Measurements from ENCODE around the gene PHLDA1. TPM values are rescaled to one million over a fixed set of nuclear protein-coding genes. Genes with fewer than 3 reads are reported as not detected.
A peak's percentile ranks its signal among the peaks of the same experiment; 100 is the strongest.
"Not testable (repeated sequence)": the region's sequence is repeated elsewhere in the genome, so short reads cannot be mapped to it uniquely, and the experiment has no call there.

PHLDA1 gene
- total RNA-seq, 2 donors from 2014 or later, result 19.9 to 33.6 TPM

- no peak overlapping the region for H3K27ac Mint-ChIP-seq
These were observed 45.4 kb downstream of the PHLDA1 start for GRCh38 chr12:75986001-75986746.

GRCh38 chr12:75985566-75985965 is 46.0 kb downstream of the PHLDA1 start:
- H3K36me3 Mint-ChIP-seq (ENCODE audit: insufficient read depth in 2 of 2), result peaks cover 2 to 15% of the 10 kb centered on the region in 2 donors

More at GRCh38 chr12:75986001-75986746, 45.4 kb downstream of the PHLDA1 start:
- DNase-seq (no peak), ATAC-seq (replicated peaks in 1 of 2) (no peak)
- peaks cover 7% of the 10 kb centered on the region for H3K27me3 Mint-ChIP-seq (ENCODE audit: low read depth)
- H3K36me3 Mint-ChIP-seq (ENCODE audit: insufficient read depth in 2 of 2), result peaks cover 2 to 15% of the 10 kb centered on the region in 2 donors
- no peak overlapping the region for H3K4me3 Mint-ChIP-seq
- H3K9me3 Mint-ChIP-seq, result peaks cover 2 to 6% of the 10 kb centered on the region in 2 donors
- peaks cover 42% of the 10 kb centered on the region for H3K4me1 Mint-ChIP-seq (ENCODE audit: low read depth)

GRCh38 chr12:75984577-75985182 is 46.9 kb downstream of the PHLDA1 start:
- peaks cover 7% of the 10 kb centered on the region for H3K27me3 Mint-ChIP-seq (ENCODE audit: low read depth)
- H3K9me3 Mint-ChIP-seq, result peaks cover 2 to 6% of the 10 kb centered on the region in 2 donors
- peak overlapping the region in 1 of 2 donors; percentile 13 for H3K4me3 Mint-ChIP-seq
- no peak overlapping the region for H3K27ac Mint-ChIP-seq
- peaks cover 2 to 12% of the 10 kb centered on the region in 2 donors for H3K36me3 Mint-ChIP-seq (ENCODE audit: insufficient read depth in 2 of 2)
- H3K4me1 Mint-ChIP-seq (ENCODE audit: low read depth), result peaks cover 52% of the 10 kb centered on the region
- no peak for DNase-seq
- ATAC-seq (replicated peaks in 1 of 2), result peak; percentile 37 to 47

More at GRCh38 chr12:75985566-75985965, 46.0 kb downstream of the PHLDA1 start:
- DNase-seq (no peak), ATAC-seq (replicated peaks in 1 of 2) (no peak)
- H3K4me1 Mint-ChIP-seq (ENCODE audit: low read depth), result peaks cover 45% of the 10 kb centered on the region
- peaks cover 7% of the 10 kb centered on the region for H3K27me3 Mint-ChIP-seq (ENCODE audit: low read depth)
- H3K9me3 Mint-ChIP-seq, result peaks cover 2 to 6% of the 10 kb centered on the region in 2 donors
- no peak overlapping the region for H3K4me3 Mint-ChIP-seq
- no peak overlapping the region for H3K27ac Mint-ChIP-seq

- not testable (repeated sequence) for ATAC-seq (replicated peaks in 1 of 2); H3K4me3 Mint-ChIP-seq; H3K27ac Mint-ChIP-seq; H3K27me3 Mint-ChIP-seq (ENCODE audit: low read depth); H3K9me3 Mint-ChIP-seq; H3K36me3 Mint-ChIP-seq (ENCODE audit: insufficient read depth in 2 of 2); DNase-seq
- H3K4me1 Mint-ChIP-seq (ENCODE audit: low read depth), result peaks cover 61% of the 10 kb centered on the region
These were observed 47.7 kb downstream of the PHLDA1 start for GRCh38 chr12:75983851-75984250.

GRCh38 chr12:75982979-75983660 is 48.5 kb downstream of the PHLDA1 start:
- Mint-ChIP-seq H3K27me3 (ENCODE audit: low read depth) (no peaks in the 10 kb centered on the region), H3K4me1 (ENCODE audit: low read depth) (peaks cover 68% of the 10 kb centered on the region), H3K27ac (no peak overlapping the region), H3K9me3 (no peaks in the 10 kb centered on the region), H3K4me3 (no peak overlapping the region), H3K36me3 (ENCODE audit: insufficient read depth in 2 of 2) (peaks cover 0 to 2% of the 10 kb centered on the region in 2 donors)
- ATAC-seq (replicated peaks in 1 of 2) (no peak), DNase-seq (no peak)

GRCh38 chr12:75982169-75982564 is 49.4 kb downstream of the PHLDA1 start:
- peak overlapping the region in 1 of 2 donors; percentile 5 for H3K4me3 Mint-ChIP-seq
- H3K36me3 Mint-ChIP-seq (ENCODE audit: insufficient read depth in 2 of 2), result no peaks in the 10 kb centered on the region
- no peak for ATAC-seq (replicated peaks in 1 of 2)

GRCh38 chr12:75981247-75982168 is 50.1 kb downstream of the PHLDA1 start:
- H3K9me3 Mint-ChIP-seq, result no peaks in the 10 kb centered on the region
- H3K27me3 Mint-ChIP-seq (ENCODE audit: low read depth), result no peaks in the 10 kb centered on the region
- no peak overlapping the region for H3K4me3 Mint-ChIP-seq
- peaks cover 84% of the 10 kb centered on the region for H3K4me1 Mint-ChIP-seq (ENCODE audit: low read depth)
- ATAC-seq (replicated peaks in 1 of 2) (no peak), DNase-seq (no peak)
- H3K36me3 Mint-ChIP-seq (ENCODE audit: insufficient read depth in 2 of 2), result no peaks in the 10 kb centered on the region
- no peak overlapping the region for H3K27ac Mint-ChIP-seq

More at GRCh38 chr12:75982169-75982564, 49.4 kb downstream of the PHLDA1 start:
- DNase-seq, result no peak
- H3K4me1 Mint-ChIP-seq (ENCODE audit: low read depth), result peaks cover 78% of the 10 kb centered on the region
- H3K27ac Mint-ChIP-seq, result no peak overlapping the region
- H3K9me3 Mint-ChIP-seq, result no peaks in the 10 kb centered on the region
- H3K27me3 Mint-ChIP-seq (ENCODE audit: low read depth), result no peaks in the 10 kb centered on the region

GRCh38 chr12:75979181-75979580 is 52.4 kb downstream of the PHLDA1 start:
- Mint-ChIP-seq H3K4me3 (peak overlapping the region; percentile 60 to 75), H3K9me3 (no peaks in the 10 kb centered on the region), H3K4me1 (ENCODE audit: low read depth) (peaks cover 75% of the 10 kb centered on the region), H3K27ac (peak overlapping the region; percentile 77), H3K27me3 (ENCODE audit: low read depth) (no peaks in the 10 kb centered on the region), H3K36me3 (ENCODE audit: insufficient read depth in 2 of 2) (no peaks in the 10 kb centered on the region)
- peak; percentile 80 to 81 for ATAC-seq (replicated peaks in 1 of 2)
- DNase-seq, result peak; percentile 46 to 54

- Mint-ChIP-seq H3K4me3 (peak overlapping the region; percentile 60 to 75), H3K4me1 (ENCODE audit: low read depth) (peaks cover 71% of the 10 kb centered on the region), H3K27me3 (ENCODE audit: low read depth) (no peaks in the 10 kb centered on the region), H3K36me3 (ENCODE audit: insufficient read depth in 2 of 2) (no peaks in the 10 kb centered on the region), H3K9me3 (no peaks in the 10 kb centered on the region), H3K27ac (peak overlapping the region; percentile 77)
- DNase-seq (peak; percentile 33 to 50), ATAC-seq (replicated peaks in 1 of 2) (peak; percentile 57 to 71)
These were observed 52.9 kb downstream of the PHLDA1 start for GRCh38 chr12:75978677-75979076.

- peak overlapping the region; percentile 77 for H3K27ac Mint-ChIP-seq
- DNase-seq, result peak; percentile 82 to 86
These were observed 53.5 kb downstream of the PHLDA1 start for GRCh38 chr12:75977952-75978671.

GRCh38 chr12:75977590-75977951 is 54.0 kb downstream of the PHLDA1 start:
- DNase-seq (no peak), ATAC-seq (replicated peaks in 1 of 2) (peak; percentile 9 to 16)
- peak overlapping the region; percentile 60 to 75 for H3K4me3 Mint-ChIP-seq
- peaks cover 70% of the 10 kb centered on the region for H3K4me1 Mint-ChIP-seq (ENCODE audit: low read depth)
- H3K36me3 Mint-ChIP-seq (ENCODE audit: insufficient read depth in 2 of 2), result peaks cover 0 to 8% of the 10 kb centered on the region in 2 donors
- H3K27ac Mint-ChIP-seq, result peak overlapping the region; percentile 77
- no peaks in the 10 kb centered on the region for H3K27me3 Mint-ChIP-seq (ENCODE audit: low read depth)
- H3K9me3 Mint-ChIP-seq, result no peaks in the 10 kb centered on the region

More at GRCh38 chr12:75977952-75978671, 53.5 kb downstream of the PHLDA1 start:
- peak; percentile 80 to 87 for ATAC-seq (replicated peaks in 1 of 2)
- peaks cover 0 to 2% of the 10 kb centered on the region in 2 donors for H3K36me3 Mint-ChIP-seq (ENCODE audit: insufficient read depth in 2 of 2)
- no peaks in the 10 kb centered on the region for H3K27me3 Mint-ChIP-seq (ENCODE audit: low read depth)
- H3K4me1 Mint-ChIP-seq (ENCODE audit: low read depth), result peaks cover 65% of the 10 kb centered on the region
- peak overlapping the region; percentile 60 to 75 for H3K4me3 Mint-ChIP-seq
- no peaks in the 10 kb centered on the region for H3K9me3 Mint-ChIP-seq

GRCh38 chr12:75976913-75977312 is 54.7 kb downstream of the PHLDA1 start:
- no peak for DNase-seq
- peaks cover 3 to 14% of the 10 kb centered on the region in 2 donors for H3K36me3 Mint-ChIP-seq (ENCODE audit: insufficient read depth in 2 of 2)
- peak overlapping the region; percentile 77 for H3K27ac Mint-ChIP-seq
- H3K4me3 Mint-ChIP-seq, result peak overlapping the region in 1 of 2 donors; percentile 75
- H3K4me1 Mint-ChIP-seq (ENCODE audit: low read depth), result peaks cover 69% of the 10 kb centered on the region
- ATAC-seq (replicated peaks in 1 of 2), result no peak
- H3K9me3 Mint-ChIP-seq, result peaks cover 0 to 3% of the 10 kb centered on the region in 2 donors
- H3K27me3 Mint-ChIP-seq (ENCODE audit: low read depth), result no peaks in the 10 kb centered on the region

All from activated T-cell treated with anti-CD3 and anti-CD28 coated beads, Interleukin-2, amount 50 U/mL, for 72 hours (primary cell).